Stimulated activated CD4-positive, alpha-beta T cell treated with anti-CD3 and anti-CD28 coated beads, TNF-alpha, amount 100 ng/mL, for 24 hours (primary cell): Measurements from ENCODE around the gene SYTL3.
"Not testable (repeated sequence)": the region's sequence is repeated elsewhere in the genome, so short reads cannot be mapped to it uniquely, and the experiment has no call there.

ENCODE experiments used
- DNase-seq, 3 experiments: peaks; one replicate each; pipeline ENCODE4 v3.0.0-alpha.2; 2020; ENCODE audit warnings: low read depth in 3 of 3

The SYTL3 gene

GRCh38 chr6:158662607-158662953 is 12.7 kb downstream of the SYTL3 start:
- DNase-seq: no peak

- no peak for DNase-seq
These were observed 13.2 kb downstream of the SYTL3 start for GRCh38 chr6:158662954-158663624.

GRCh38 chr6:158663625-158664165 is 13.8 kb downstream of the SYTL3 start:
- DNase-seq: no peak

GRCh38 chr6:158665332-158665731 is 15.5 kb downstream of the SYTL3 start:
- no peak for DNase-seq

- no peak for DNase-seq
These were observed 16.9 kb downstream of the SYTL3 start for GRCh38 chr6:158666628-158667359.

GRCh38 chr6:158667360-158667981 is 17.6 kb downstream of the SYTL3 start:
- DNase-seq: no peak

- no peak for DNase-seq
These were observed 18.9 kb downstream of the SYTL3 start for GRCh38 chr6:158668707-158669103.

GRCh38 chr6:158669145-158670035 is 19.5 kb downstream of the SYTL3 start:
- no peak for DNase-seq

GRCh38 chr6:158672119-158672518 is 22.3 kb downstream of the SYTL3 start:
- not testable (repeated sequence) for DNase-seq

- DNase-seq: no peak
These were observed 22.9 kb downstream of the SYTL3 start for GRCh38 chr6:158672726-158673125.

- DNase-seq: no peak
These were observed 24.7 kb downstream of the SYTL3 start for GRCh38 chr6:158674342-158675131.

- not testable (repeated sequence) for DNase-seq
These were observed 27.2 kb downstream of the SYTL3 start for GRCh38 chr6:158677094-158677493.

GRCh38 chr6:158677906-158678578 is 28.2 kb downstream of the SYTL3 start:
- DNase-seq: no peak

GRCh38 chr6:158680015-158680414 is 30.2 kb downstream of the SYTL3 start:
- DNase-seq: no peak

- DNase-seq: no peak
These were observed 30.6 kb downstream of the SYTL3 start for GRCh38 chr6:158680481-158680880.

GRCh38 chr6:158684311-158684710 is 34.5 kb downstream of the SYTL3 start:
- no peak for DNase-seq

GRCh38 chr6:158684745-158685324 is 35.0 kb downstream of the SYTL3 start:
- DNase-seq: no peak

GRCh38 chr6:158686311-158686710 is 36.5 kb downstream of the SYTL3 start:
- no peak for DNase-seq

- DNase-seq: no peak
These were observed 37.0 kb downstream of the SYTL3 start for GRCh38 chr6:158686791-158687381.

- DNase-seq: no peak
These were observed 37.7 kb downstream of the SYTL3 start for GRCh38 chr6:158687506-158687905.
